Measurements from ENCODE around the gene ZSCAN26. TPM values are rescaled to one million over a fixed set of nuclear protein-coding genes. Genes with fewer than 3 reads are reported as not detected.

The ZSCAN26 gene
- polyA plus RNA-seq, 1 donor from 2014 or later, result 91.2 TPM

DNA sequence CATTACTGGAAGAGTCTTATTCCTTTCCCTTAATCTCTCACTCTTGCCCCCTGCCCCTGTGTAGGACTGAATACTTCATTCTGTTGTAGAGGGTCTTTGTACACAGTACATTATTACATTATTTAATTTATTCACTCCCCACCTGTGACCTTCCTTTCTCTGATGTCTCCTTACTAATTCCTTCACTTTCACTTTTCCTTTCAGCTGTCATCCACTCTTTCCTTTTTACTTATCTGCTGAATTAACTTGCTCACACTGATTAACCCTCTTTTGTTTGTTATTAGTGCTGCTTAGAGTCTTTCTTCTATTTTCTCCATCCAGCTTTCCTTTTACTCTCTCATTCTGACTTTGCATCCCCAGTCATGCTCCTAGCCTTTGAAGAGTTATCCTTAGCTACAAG lies 7.9 kb downstream of the ZSCAN26 start:
- no peaks in the 10 kb centered on the region for H4K20me1 ChIP-seq (ENCODE audit: insufficient read depth)
- no peak overlapping the region for H3K4me2 ChIP-seq (ENCODE audit: low read length)
- H3K27ac ChIP-seq (ENCODE audit: low read length), result no peak overlapping the region
- no peaks in the 10 kb centered on the region for H3K9me3 ChIP-seq (ENCODE audit: low read length)
- no peak overlapping the region for H3K4me3 ChIP-seq (ENCODE audit: low read length)
- H3K79me2 ChIP-seq (replicated peaks; ENCODE audit: insufficient read depth, low read length), result peaks cover 17% of the 10 kb centered on the region
- TF ChIP-seq SMC3 (conservative IDR thresholded peaks at IDR 0.05; ENCODE audit: poor library complexity), result no peak
- TF ChIP-seq EP300 (conservative IDR thresholded peaks at IDR 0.05; ENCODE audit: poor library complexity, severe bottlenecking), result no peak
- no peak for TF ChIP-seq MXI1 (conservative IDR thresholded peaks at IDR 0.05; ENCODE audit: poor library complexity, severe bottlenecking)
- no peak for TF ChIP-seq EZH2 (IDR thresholded peaks at IDR 0.05; ENCODE audit: borderline replicate concordance, insufficient read depth, low read length, poor library complexity, severe bottlenecking)
- TF ChIP-seq, protein P1, sequence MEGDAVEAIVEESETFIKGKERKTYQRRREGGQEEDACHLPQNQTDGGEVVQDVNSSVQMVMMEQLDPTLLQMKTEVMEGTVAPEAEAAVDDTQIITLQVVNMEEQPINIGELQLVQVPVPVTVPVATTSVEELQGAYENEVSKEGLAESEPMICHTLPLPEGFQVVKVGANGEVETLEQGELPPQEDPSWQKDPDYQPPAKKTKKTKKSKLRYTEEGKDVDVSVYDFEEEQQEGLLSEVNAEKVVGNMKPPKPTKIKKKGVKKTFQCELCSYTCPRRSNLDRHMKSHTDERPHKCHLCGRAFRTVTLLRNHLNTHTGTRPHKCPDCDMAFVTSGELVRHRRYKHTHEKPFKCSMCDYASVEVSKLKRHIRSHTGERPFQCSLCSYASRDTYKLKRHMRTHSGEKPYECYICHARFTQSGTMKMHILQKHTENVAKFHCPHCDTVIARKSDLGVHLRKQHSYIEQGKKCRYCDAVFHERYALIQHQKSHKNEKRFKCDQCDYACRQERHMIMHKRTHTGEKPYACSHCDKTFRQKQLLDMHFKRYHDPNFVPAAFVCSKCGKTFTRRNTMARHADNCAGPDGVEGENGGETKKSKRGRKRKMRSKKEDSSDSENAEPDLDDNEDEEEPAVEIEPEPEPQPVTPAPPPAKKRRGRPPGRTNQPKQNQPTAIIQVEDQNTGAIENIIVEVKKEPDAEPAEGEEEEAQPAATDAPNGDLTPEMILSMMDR (IDR thresholded peaks at IDR 0.05; ENCODE audit: poor library complexity, severe bottlenecking), result no peak
- no peak for TF ChIP-seq RAD21 (conservative IDR thresholded peaks at IDR 0.05)
- TF ChIP-seq TAF1 (IDR thresholded peaks at IDR 0.05; ENCODE audit: low read depth), result no peak
- TF ChIP-seq REST (IDR thresholded peaks at IDR 0.05; ENCODE audit: borderline replicate concordance), result no peak
- no peak for TF ChIP-seq POLR2AphosphoS5 (IDR thresholded peaks at IDR 0.05)
- peaks cover 4% of the 10 kb centered on the region for H3F3A ChIP-seq (ENCODE audit: insufficient read depth, low read length, poor library complexity, severe bottlenecking)
- no peaks in the 10 kb centered on the region for H3K9me2 ChIP-seq (ENCODE audit: insufficient read depth, low read length)
- H2AFZ ChIP-seq (ENCODE audit: low read depth, low read length), result no peak overlapping the region
- no peaks in the 10 kb centered on the region for H3K27me3 ChIP-seq (ENCODE audit: insufficient read depth, low read depth, low read length)
- H3K36me3 ChIP-seq (ENCODE audit: insufficient read depth, low read length), result peaks cover 17% of the 10 kb centered on the region
- no peak overlapping the region for H3K9ac ChIP-seq (ENCODE audit: low read length)

- Histone ChIP-seq H3K4me2 (ENCODE audit: low read length) (no peak overlapping the region), H3F3A (ENCODE audit: insufficient read depth, low read length, poor library complexity, severe bottlenecking) (peaks cover 4% of the 10 kb centered on the region), H2AFZ (ENCODE audit: low read depth, low read length) (no peak overlapping the region), H3K27ac (ENCODE audit: low read length) (no peak overlapping the region), H3K79me2 (replicated peaks; ENCODE audit: insufficient read depth, low read length) (peaks cover 9% of the 10 kb centered on the region), H3K9ac (ENCODE audit: low read length) (no peak overlapping the region), H3K4me3 (ENCODE audit: low read length) (no peak overlapping the region), H3K27me3 (ENCODE audit: insufficient read depth, low read depth, low read length) (no peaks in the 10 kb centered on the region), H3K9me2 (ENCODE audit: insufficient read depth, low read length) (no peaks in the 10 kb centered on the region), H3K9me3 (ENCODE audit: low read length) (no peaks in the 10 kb centered on the region), H4K20me1 (ENCODE audit: insufficient read depth) (no peaks in the 10 kb centered on the region), H3K36me3 (ENCODE audit: insufficient read depth, low read length) (peaks cover 15% of the 10 kb centered on the region)
- TF ChIP-seq POLR2AphosphoS5 (IDR thresholded peaks at IDR 0.05) (no peak), MXI1 (conservative IDR thresholded peaks at IDR 0.05; ENCODE audit: poor library complexity, severe bottlenecking) (no peak), SMC3 (conservative IDR thresholded peaks at IDR 0.05; ENCODE audit: poor library complexity) (no peak), REST (IDR thresholded peaks at IDR 0.05; ENCODE audit: borderline replicate concordance) (no peak), EP300 (conservative IDR thresholded peaks at IDR 0.05; ENCODE audit: poor library complexity, severe bottlenecking) (no peak), TAF1 (IDR thresholded peaks at IDR 0.05; ENCODE audit: low read depth) (no peak), RAD21 (conservative IDR thresholded peaks at IDR 0.05) (no peak), EZH2 (IDR thresholded peaks at IDR 0.05; ENCODE audit: borderline replicate concordance, insufficient read depth, low read length, poor library complexity, severe bottlenecking) (no peak)
- TF ChIP-seq, protein P1 (IDR thresholded peaks at IDR 0.05; ENCODE audit: poor library complexity, severe bottlenecking), result no peak
Observed at GRCh38 chr6:28277746-28278145, 10.8 kb downstream of the ZSCAN26 start.
